ENCODE data around the gene PKLR.
"Not testable (repeated sequence)": the region's sequence is repeated elsewhere in the genome, so short reads cannot be mapped to it uniquely, and the experiment has no call there.

PKLR gene

GRCh38 chr1:155301342-155301841 lies at the start of gene PKLR:
Gene PKLR, minus strand, starts transcription at chr1:155301438. Its CDS starts 43 bp downstream, at chr1:155301395.
- DNase-seq = peak; percentile 86

DNA sequence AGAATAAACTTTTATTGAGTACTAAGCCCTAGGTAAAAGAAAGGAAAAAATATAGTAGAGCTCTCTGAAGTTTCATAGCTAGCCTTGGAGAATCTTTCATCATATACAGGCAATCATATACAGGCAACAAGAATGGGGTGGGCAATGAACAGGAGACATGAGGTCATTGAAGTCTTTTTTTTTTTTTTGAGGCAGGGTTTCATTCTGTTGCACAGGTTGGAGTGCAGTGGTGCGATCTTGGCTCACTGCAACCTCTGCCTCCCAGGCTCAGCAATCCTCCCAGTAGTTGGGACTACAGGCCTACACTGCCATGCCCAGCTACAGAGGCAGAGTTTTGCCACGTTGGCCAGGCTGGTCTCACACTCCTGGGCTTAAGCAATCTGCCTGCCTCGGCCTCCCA lies 41.6 kb upstream of the PKLR start:
- DNase-seq = no peak

DNA sequence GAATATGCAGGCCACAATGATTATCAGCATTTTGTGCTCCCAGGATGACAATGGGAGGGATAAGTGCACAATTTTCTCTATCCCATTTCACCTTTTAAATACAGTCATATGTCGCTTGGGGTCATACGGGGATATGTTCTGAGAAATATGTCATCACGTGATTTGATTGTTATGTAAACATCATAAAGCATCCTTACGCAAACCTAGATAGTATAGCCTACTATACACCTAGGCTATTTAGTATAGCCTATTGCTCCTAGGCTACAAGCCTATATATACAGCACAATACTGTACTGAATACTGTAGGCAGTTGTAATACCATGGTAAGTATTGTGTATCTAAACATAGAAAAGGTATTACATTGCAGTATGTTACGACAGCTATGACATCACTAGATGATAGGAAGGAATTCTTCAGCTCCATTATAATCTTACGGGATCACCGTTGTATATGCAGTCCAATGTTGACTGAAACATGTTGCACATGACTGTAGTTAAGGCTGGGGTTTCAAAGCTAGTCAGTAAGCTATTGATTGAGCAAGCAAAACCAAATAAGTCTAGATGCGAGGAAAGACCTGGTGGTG lies 38.4 kb upstream of the PKLR start:
- DNase-seq = no peak

- DNase-seq = no peak
Observed at GRCh38 chr1:155334962-155335361, 33.7 kb upstream of the PKLR start.

DNA sequence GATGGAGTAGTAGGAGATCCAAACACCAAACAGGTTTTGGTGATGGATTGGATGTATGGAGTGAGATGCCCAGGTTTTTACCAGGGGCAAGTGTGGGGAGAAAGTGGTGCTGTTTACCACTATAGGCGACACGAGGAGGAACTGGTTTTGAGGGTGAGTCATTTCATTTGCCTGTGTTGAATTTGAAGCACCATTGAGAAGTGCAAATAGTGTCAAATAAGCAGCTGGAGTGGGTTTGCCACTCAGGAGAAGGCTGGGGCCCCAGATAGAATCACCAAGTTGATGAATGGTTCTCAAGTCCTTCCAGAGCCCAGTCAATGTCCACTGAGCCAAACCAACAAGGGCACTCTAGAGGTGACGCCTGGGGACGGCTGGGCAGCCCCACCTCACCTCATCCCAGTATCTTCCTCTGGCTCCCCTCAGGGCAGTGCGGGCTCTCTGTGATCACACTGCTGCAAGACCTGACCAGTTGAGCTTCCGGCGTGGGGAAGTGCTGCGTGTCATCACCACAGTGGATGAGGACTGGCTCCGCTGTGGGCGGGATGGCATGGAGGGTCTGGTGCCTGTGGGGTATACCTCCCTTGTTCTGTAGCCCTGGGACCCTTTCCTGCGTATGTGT lies 28.9 kb upstream of the PKLR start:
- DNase-seq = no peak

- not testable (repeated sequence) for DNase-seq
Observed at GRCh38 chr1:155328856-155329255, 27.6 kb upstream of the PKLR start.

DNA sequence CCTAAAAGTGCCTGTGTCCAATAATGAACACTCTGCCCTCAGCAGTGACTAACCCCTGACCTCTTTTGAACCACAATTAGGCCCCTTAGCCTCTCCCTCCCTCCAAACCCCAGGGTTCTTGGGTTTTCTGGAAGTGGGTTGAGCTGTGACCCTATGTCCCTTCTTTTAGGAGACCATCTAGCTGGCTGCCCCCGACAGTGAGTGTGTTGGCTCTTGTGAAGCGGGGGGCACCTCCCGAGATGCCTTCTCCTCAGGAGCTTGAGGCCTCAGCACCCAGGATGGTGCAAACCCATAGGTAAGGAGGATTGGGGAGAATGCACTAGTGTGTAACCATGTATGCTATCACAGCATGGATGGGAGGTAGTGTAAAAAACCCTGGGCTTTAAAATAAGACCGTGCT lies 26.7 kb upstream of the PKLR start:
- no peak for DNase-seq

DNA sequence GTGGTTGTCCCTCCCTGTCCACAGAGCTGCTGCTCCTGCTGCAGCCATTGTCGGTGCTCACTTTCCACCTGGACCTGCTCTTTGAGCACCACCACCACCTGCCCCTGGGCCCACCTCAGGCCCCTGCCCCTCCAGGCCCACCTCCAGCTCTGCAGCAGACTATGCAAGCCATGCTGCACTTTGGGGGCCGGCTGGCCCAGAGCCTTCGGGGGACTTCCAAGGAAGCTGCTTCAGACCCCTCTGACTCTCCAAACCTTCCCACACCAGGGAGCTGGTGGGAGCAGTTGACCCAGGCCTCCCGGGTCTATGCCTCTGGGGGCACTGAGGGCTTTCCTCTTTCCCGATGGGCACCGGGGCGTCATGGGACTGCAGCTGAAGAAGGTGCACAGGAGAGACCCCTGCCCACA lies 25.4 kb upstream of the PKLR start:
- DNase-seq = no peak

DNA sequence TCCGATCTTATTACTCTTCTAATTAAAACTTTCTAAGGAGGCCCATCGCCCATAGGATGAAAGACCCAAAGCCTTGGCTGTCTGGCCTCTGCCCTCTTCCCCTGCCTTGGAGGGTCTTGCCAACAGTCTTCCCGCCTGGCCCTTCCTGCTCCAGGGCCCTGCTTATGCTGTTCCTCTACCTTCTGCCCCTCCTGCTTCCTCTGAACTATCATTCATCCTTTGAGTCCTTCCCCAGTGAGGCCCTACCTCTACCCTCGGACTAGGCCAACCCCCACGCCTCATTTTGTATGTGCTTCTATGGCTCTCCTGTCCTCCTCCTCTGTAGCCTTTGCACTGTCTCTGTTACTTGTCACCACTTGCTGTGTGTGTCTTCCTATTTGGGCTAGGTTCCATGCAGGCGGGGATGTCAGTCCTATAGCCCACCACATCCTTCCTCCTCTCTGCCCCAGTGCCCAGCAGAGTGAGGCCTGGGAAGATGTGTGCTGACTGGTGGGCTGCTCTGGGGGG lies 24.8 kb upstream of the PKLR start:
- no peak for DNase-seq

- no peak for DNase-seq
Observed at GRCh38 chr1:155325603-155325893, 24.3 kb upstream of the PKLR start.

- DNase-seq = peak; percentile 66
Observed at GRCh38 chr1:155324717-155325602, 23.7 kb upstream of the PKLR start.

DNA sequence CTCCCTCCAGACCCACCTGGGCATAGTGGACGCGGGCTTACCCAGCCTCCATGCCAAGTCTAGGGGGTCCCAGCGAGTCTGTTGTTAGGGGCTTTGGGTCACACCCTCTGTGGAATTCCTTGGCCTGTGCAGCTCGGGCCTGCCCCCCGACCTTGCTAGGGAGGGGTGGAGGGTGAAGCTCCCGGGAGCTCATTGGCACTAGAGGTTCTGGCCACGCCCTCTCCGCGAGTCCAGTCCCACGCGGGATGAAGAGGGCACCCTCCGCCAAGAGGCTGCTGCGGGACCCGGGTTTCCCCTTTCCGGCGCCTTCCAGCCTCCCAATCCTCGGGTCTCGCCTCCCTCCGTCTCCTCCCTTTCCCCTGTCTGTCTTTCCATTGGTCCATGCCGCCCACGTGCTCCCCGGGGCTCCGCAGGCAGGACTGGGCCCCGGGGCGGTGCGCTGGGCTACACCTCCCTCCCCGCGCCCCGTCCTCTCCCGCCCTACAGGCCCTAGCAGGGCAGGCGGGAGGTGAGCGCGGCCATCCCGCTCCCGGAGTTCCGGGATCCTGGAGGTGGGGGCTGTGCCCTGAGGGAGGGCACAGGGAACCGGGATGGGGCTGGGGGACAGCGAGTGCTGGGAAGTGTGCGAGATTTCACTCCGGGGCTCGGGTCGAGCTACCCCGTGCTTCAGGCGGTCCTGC lies 22.9 kb upstream of the PKLR start:
- DNase-seq = peak; percentile 98

DNA sequence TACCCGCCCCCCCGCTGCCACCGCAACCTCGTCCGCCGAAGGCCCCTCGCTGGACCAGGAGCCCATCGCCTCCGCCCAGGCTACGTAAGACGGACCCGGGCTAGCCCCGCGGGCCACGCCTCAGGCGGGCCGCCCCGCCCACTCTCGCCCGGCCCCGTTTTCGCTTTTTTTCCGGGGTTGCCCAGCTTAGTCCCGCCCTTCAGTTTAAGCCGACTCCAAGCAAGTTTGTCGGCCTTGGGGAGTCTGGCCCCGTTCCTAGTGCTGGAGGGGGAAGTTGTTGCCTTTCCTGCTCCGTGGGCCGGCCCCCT lies 22.4 kb upstream of the PKLR start:
- peak; percentile 95 for DNase-seq

GRCh38 chr1:155322953-155323728 lies 21.9 kb upstream of the PKLR start:
- DNase-seq = peak; percentile 93

DNA sequence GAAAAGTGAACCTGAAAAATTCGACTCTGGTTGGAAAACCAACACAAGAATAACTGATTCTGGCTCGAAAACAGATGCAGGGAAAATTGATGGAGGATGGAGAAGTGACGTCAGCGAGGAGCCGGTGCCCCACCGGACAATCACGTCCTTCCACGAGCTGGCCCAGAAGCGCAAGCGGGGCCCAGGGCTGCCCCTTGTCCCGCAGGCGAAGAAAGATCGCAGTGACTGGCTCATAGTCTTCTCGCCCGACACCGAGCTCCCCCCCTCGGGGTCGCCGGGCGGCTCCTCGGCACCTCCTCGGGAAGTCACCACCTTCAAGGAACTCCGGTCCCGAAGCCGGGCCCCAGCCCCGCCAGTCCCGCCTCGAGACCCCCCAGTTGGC lies 21.3 kb upstream of the PKLR start:
- DNase-seq = peak; percentile 46

DNA sequence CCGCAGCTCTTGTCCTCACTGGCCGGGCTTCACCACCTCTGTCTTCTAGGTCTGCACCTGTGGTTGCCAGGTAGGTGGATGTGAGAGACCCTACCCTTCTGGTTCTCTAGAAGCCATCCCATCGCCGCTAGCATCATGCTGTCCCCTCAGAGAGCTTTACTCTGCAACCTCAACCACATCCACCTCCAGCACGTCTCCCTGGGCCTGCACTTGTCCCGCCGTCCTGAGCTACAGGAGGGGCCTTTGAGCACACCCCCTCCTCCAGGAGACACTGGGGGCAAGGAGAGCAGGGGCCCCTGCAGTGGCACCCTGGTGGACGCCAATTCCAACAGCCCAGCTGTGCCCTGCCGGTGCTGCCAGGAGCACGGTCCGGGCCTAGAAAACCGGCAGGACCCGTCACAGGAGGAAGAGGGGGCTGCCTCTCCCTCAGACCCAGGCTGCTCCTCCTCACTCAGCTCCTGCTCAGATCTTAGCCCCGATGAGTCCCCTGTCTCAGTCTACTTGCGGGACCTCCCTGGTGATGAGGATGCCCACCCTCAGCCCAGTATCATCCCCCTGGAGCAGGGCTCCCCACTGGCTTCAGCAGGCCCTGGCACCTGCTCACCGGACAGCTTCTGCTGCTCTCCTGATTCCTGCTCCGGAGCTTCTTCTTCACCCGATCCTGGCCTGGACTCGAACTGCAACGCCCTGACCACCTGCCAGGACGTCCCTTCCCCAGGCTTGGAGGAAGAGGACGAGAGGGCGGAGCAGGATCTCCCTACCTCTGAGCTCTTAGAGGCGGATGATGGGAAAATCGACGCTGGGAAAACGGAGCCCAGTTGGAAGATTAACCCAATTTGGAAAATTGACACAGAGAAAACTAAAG lies 20.6 kb upstream of the PKLR start:
- no peak for DNase-seq

- peak; percentile 89 for DNase-seq
Observed at GRCh38 chr1:155320661-155321617, 19.7 kb upstream of the PKLR start, which contains the start of gene RUSC1. Gene RUSC1, plus strand, starts transcription at chr1:155320894. Its CDS starts 880 bp downstream, at chr1:155321774.

DNA sequence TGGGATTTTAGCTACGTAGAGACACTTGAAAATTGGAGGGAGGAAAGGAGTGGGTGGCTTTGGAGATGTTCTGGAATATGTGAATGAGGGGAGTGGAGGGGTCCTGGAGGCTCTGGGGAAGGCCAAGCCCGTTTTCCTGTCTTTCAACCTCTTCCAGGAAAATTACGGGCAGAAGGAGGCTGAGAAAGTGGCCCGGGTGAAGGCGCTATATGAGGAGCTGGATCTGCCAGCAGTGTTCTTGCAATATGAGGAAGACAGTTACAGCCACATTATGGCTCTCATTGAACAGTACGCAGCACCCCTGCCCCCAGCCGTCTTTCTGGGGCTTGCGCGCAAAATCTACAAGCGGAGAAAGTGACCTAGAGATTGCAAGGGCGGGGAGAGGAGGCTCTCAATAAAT lies 19.0 kb upstream of the PKLR start:
- no peak for DNase-seq

- DNase-seq = no peak
Observed at GRCh38 chr1:155319536-155319935, 18.3 kb upstream of the PKLR start.

GRCh38 chr1:155318082-155318481 lies 16.8 kb upstream of the PKLR start:
- no peak for DNase-seq
